HG02678 (cell line): ENCODE results near the gene TEP1.
A peak's percentile ranks its signal among the peaks of the same experiment; 100 is the strongest.
"Not testable (repeated sequence)": the region's sequence is repeated elsewhere in the genome, so short reads cannot be mapped to it uniquely, and the experiment has no call there.

Experiments
- ATAC-seq: cut with Tn5 transposase; IDR thresholded peaks from one replicate; pipeline ENCODE4 v1.9.1; 2021; ENCODE audit warnings: mild to moderate bottlenecking, moderate library complexity; ENCODE audit not compliant: unreplicated experiment

Gene TEP1

GRCh38 chr14:20345366-20345765 lies 67.9 kb downstream of the TEP1 start:
- ATAC-seq, result no peak

GRCh38 chr14:20343862-20344220 lies 69.5 kb downstream of the TEP1 start:
- no peak for ATAC-seq

DNA sequence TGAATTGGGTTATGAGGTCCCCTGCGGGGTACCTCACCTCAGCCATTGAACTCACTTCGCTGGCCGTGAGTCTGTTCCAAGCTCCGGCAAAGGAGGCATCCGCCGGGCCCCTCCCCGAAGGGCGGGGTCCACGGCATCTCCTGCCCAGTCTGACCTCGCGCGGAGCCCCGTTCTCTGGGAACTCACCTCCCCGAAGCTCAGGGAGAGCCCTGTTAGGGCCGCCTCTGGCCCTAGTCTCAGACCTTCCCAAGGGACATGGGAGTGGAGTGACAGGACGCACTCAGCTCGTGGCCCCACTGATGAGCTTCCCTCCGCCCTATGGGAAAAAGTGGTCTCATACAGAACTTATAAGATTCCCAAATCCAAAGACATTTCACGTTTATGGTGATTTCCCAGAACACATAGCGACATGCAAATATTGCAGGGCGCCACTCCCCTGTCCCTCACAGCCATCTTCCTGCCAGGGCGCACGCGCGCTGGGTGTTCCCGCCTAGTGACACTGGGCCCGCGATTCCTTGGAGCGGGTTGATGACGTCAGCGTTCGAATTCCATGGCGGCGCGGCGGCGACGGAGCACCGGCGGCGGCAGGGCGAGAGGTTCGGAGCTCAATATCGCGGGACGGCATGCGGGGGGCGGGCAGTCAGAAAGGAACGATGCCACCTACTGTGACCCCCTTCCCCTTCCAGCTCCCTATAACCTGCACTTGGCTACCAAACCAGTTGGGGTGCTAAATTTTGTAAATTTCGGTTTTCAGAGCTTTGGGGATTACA lies 70.0 kb downstream of the TEP1 start, which contains the start of gene PARP2:
Gene PARP2, plus strand, starts transcription at position 544 of the 770 bp plus-strand sequence. Its CDS starts 7 bp downstream, at position 551.
- peak; percentile 94 for ATAC-seq

DNA sequence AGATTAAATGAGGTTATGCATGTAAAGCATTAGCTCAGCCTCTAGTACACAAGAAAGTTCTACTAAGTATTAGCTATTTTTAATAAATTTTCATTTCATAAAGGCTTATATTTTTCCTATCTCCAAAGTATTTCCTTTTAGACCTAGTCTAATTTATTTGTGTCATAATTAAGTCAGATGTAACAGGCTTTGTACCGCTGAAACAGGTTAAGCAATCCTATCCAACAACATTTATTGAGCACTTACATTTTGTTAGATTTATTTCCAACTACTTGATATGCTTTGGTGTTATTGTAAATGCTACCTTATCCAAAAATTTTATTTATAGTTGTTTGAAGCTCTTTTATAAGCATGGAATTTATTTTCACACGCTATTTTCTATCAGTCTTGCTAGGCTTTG lies 71.7 kb downstream of the TEP1 start:
- ATAC-seq, result no peak

DNA sequence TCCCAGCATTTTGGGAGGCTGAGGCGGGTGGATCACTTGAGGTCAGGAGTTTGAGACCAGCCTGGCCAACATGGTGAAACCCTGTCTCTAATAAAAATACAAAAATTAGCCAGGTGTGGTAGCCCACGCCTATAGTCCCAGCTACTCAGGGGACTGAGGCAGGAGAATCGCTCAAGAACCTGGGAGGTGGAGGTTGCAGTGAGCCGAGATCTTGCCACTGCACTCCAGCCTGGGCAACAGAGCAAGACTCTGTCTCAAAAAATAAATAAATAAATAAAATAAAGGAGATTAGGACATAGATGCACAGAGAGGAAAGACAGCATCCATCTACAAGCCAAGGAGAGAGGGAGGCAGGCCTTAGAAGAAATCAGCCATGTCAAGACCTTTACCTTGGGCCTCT lies 72.3 kb downstream of the TEP1 start:
- ATAC-seq, result not testable (repeated sequence)

GRCh38 chr14:20334017-20334416 lies 79.3 kb downstream of the TEP1 start:
- ATAC-seq, result no peak

DNA sequence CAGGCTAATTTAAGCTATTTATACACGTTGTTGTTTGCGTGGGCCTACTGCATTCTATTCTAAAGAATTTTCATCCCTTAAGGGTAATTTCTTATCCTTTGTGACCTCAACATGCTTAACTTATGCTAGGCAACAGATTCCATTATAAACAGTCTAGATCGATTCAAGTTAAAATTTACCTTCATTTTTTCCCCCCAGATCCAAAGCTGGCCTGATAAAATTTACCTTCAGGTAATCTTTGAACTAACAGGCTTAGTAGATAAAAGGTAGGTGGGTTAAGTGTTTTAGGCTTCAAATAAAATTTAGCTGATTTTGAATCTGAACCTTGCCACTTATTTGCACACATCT lies 79.8 kb downstream of the TEP1 start:
- no peak for ATAC-seq

DNA sequence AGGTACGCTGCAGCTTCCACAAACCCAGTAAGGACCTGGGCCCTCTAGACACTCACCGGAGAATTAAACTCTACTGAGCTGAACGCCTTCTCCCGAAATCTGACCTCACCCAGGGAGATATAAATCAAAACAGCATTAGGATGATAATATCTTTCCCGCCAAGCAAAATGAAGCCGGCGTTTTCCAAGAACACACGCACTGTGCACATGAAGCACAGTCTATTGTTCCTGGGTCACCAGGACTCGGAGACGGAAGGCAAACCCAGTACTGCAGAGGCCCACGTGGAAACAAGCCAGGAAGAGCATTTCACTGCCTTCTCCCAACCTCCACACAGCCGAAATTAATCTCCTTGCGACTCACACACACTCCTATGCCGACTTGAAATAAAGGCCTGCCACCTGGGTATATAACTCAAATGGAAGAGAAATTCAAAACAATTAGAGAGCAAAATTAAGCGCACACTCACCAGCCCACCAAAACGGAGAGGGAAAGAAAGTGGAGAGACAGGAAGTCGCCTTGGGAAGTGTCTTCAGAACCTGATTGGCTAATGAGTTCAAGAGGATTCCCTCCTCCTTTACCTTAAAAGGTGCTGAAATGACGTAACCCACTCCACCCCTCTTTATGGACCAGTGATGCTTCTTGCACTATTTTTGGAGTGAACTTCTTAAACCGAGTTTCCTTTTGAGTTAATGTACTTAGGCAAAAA lies 80.4 kb downstream of the TEP1 start, which contains the start of gene CCNB1IP1:
Gene CCNB1IP1, minus strand, starts transcription at position 492 of the 706 bp plus-strand sequence. CDS start 16,756 bp downstream, outside the sequence.
- peak; percentile 98 for ATAC-seq

DNA sequence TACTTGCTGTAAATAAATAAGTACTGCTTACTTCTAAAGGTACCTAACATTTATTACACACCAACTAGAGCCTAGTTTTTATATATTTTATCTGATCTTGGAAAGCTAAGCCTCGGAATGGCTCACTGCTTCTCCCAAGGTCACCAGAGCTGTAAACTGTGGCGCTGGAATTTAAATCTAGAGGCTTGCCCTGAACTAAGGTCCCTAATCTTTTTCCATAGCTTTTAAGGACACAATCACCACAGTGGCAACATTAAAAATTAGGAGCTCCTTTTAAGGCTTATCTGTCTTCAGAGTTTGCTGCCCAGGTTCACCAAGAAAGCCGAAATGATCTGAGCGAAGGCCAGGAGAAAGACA lies 80.9 kb downstream of the TEP1 start:
- no peak for ATAC-seq

DNA sequence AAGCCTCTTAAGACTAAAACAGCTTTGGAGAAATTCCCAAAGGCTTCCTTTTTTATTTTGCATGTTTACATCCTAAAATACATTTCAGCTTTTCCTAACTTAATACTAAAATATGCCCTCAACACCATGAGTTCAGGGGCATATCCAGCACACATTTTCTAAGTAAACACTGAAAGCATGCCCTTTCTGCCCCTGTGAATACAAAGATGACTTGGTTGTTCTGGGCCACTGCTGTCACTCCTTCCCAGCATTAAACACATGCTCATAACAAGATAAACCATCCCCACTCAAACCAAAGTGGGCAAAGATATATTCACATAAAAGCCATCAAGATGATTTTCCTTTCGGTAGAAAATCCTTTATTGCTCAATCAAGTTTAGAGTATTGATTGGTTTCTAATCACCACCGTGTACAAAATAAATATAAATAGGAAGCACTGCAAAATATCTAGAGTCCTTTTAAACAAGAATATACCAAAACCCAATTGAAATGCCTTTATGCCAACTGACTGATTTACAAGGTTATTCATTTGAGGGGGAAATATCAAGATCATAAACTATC lies 82.2 kb downstream of the TEP1 start:
- ATAC-seq, result no peak

GRCh38 chr14:20329355-20329754 lies 83.9 kb downstream of the TEP1 start:
- no peak for ATAC-seq

DNA sequence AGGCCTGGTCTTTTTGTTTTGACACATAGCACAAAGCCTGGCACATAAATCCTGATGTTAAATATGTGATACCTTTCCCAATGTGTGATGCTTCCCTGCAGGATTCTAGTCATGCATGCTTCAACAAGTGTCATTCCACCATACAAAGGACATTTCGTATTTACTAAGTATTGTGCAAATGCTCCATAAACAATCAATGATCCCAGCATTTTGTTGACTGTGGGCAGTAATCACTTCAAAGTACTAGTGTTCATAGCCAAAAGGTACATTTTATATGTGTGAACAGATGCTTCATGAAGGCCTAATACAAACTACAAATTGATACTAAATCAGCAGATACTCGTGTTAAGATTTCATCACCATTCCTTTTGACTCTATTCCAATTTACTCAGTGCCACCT lies 84.6 kb downstream of the TEP1 start:
- ATAC-seq, result no peak

- peak; percentile 53 for ATAC-seq
Measured at GRCh38 chr14:20327005-20327869, 86.1 kb downstream of the TEP1 start.

DNA sequence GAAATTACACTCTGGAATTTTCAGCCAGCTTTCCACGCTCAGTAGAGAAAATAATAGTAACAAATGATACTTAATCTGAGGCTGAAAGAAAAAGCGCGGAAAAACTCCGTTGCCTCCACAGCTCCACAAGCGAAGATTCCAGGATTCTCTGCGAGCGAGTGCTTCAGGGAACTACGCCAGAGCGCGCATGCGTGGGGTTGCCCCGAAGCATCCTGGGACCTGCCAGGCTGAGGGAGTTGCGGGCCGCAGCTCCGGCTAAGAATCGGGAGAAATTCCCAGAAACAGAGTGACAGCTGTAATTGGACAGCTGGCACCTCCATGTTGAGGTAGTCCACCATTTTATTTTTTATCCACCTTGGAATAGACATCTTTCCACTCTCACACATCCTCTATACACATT lies 95.6 kb downstream of the TEP1 start:
- no peak for ATAC-seq
